ENCODE data around the gene PDE4C. TPM values are rescaled to one million over a fixed set of nuclear protein-coding genes. Genes with fewer than 3 reads are reported as not detected.

PDE4C gene
- total RNA-seq, 1 donor from 2014 or later: under 0.01 TPM

DNA sequence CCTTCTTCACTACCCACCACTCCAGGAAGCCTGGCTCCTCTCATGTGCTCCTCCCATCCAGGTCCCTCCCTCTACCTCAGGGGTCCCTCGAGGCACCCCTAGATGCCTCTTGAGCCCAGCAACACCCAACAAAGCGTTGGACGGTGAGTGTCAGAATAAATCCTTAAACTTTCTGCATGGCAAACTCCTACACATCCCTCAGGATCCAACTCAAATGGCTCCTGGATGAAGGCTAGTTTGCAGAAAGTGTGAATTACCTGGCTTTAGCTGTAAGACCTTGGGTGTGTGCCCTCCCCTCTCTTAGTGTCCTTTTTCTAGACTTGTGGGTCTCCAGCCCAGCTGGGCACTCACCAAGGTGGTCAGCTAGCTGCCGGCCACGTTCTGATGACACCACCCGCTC lies 27.9 kb downstream of the PDE4C start:
- DNase-seq (ENCODE audit: low read depth in 2 of 2): no peak

DNA sequence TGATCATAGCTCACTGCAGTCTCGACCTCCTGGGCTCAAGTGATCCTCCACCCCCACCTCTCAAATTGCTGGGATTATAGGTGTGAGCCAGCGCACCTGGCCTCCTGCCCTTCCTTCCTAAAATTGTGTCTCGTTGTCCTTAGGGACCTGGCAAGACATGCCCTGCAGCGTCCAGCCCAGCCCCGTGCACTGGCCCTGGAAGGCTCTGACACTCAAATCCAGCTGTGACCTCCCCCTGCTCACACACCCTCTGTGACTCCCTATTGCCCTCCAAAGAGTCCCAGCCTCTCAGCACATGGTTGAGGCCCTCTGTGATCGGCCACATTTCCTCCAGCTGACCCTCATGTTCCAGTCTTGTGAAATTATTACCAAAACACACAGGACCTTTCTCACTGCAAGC lies 28.3 kb downstream of the PDE4C start:
- DNase-seq (ENCODE audit: low read depth in 2 of 2): no peak

DNA sequence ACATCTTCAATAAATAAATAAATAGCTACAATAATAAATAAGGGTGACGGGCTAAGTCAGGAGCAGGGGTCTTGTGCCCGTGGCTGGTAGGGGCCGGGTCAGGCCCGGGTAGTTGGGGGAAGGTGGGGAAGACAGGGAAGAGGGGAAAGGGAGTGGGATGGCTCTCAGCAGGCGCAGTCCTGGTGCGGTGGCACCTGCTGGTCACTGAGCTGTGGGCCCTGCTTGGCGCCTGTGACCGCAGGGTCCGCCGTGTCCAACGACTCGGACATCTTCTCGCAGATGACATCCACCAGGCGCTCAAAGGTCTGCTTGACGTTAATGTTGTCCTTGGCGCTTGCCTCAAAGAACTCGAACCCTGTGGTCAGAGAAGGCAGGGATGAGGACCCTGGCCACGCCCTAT lies 28.9 kb downstream of the PDE4C start:
- DNase-seq (ENCODE audit: low read depth in 2 of 2): no peak

DNA sequence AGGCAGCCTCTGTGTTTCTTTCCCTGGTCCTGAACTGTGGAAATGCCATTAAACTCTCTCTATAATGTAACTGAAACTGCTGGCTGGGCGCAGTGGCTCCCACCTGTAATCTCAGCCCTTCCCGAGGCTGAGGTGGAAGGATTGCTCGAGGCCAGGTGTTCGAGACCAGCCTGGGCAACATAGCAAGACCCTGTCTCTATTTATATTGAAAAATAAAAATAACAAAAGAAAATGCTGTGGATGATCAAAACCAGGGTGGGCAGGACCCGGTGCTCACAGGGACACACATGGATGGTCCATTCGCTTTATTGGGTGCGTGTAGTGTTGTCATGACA lies 29.8 kb downstream of the PDE4C start:
- no peak for DNase-seq (ENCODE audit: low read depth in 2 of 2)

DNA sequence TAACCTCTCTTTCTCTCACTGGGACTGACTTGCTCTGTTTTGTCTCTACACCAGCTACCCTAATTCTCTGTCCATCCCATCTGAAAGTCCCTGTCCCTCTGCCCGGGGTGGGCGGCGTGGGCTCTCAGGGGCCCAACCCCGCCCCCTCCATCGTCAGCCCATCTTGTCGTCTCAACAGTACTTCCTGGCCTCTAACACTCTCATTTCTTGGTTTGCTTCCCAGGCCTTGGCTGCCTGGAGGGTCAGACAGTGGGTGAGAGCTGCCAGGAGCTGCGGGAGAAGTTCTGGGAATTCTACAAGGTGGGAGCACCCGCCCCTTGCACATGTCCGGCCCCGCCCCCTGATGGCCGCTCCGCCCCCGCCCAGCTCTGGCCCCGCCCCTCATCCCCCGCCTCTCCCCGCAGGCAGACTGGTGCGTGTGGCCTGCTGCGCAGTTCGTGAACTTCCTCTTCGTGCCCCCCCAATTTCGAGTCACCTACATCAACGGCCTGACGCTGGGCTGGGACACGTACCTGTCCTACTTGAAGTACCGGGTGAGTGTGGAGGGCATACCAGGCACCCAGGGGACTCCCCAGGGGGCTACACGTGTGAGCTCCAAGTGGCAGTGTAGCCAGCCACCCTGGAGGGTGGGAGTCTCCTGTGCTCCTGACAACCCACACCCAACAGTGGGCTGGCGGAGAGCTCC lies 31.5 kb downstream of the PDE4C start:
- DNase-seq (ENCODE audit: low read depth in 2 of 2): peak; percentile 33 to 52

- no peak for DNase-seq (ENCODE audit: low read depth in 2 of 2)
These were observed 32.1 kb downstream of the PDE4C start for GRCh38 chr19:18194181-18194530.

- peak in 1 of 2 donors; percentile 14 for DNase-seq (ENCODE audit: low read depth in 2 of 2)
These were observed 32.7 kb downstream of the PDE4C start for GRCh38 chr19:18193388-18194180.

GRCh38 chr19:18192673-18193387 lies 33.4 kb downstream of the PDE4C start, which contains the start of gene MPV17L2:
Gene MPV17L2 (plus strand): TSS chr19:18193218. CDS start chr19:18193282, 64 bp downstream.
- peak; percentile 100 for DNase-seq (ENCODE audit: low read depth in 2 of 2)

DNA sequence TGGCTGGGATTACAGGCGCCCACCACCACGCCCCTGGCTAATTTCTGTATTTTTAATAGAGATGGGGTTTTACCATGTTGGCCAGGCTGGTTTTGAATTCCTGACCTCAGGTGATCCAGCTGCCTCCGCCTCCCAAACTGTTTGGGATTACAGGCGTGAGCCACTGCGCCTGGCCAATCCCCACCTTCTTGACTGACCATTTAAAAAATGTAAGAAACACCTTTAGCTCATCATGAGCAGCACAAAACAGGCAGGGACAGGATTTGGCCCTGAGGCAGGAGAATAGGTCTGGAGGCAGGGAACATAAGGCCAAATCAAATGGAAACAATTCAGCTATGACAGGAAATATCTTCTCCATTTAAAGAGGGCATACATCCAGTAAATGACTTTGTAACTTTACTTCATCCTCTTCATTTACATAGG lies 34.6 kb downstream of the PDE4C start:
- DNase-seq (ENCODE audit: low read depth in 2 of 2): no peak

DNA sequence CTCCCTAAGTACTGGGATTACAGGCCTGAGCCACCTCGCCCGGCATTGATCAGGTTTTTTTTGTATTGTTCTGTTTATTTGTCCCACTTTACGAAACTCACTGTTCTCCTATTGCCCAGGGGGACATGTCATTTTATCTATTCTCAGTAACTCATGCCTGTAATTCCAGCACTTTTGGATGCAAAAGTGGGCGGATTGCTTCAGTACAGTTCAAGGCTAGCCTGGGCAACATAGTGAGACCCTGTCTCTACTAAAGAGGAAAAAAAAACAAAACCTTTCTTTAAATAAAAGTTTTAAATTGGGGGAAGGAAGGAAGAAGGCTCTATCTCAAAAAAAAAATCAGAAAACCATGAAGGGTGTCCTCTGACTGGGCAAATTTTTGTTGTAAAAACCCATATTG lies 36.0 kb downstream of the PDE4C start:
- DNase-seq (ENCODE audit: low read depth in 2 of 2): no peak

- no peak for DNase-seq (ENCODE audit: low read depth in 2 of 2)
These were observed 40.7 kb downstream of the PDE4C start for GRCh38 chr19:18185538-18185937.

DNA sequence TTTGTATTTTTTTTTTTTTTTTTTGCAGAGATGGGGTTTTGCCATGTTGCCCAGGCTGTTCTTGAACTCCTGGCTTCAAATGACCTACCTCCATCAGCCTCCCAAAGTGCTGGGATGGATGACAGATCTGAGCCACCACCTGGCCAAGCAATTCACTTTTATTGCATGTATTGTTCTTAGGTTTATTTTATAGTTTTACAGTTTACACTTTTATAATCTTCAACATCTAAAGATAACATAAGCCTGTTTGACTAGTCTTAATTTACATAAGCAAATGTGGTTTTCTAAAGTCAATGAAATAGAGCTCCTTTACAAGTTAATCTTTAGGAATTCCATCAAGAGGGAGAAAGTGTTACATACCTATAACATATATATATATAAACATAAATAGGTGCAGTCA lies 42.7 kb downstream of the PDE4C start:
- no peak for DNase-seq (ENCODE audit: low read depth in 2 of 2)

DNA sequence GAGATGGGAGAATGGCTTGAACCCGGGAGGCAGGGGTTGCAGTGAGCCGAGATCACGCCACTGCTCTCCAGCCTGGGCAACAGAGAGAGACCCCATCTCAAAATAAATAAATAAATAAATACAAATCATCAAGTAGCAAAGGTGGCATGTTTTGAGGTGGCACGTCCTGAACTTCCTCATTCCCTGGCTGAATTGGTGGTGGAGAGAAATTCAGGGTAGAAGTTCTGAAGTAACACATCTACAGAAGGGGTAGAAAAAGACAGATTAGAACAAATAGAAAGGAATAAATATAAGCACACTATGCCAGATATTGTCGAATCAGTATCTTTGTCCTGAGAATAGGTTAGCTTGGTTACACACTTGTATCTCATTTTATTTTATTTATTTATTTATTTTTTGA lies 46.3 kb downstream of the PDE4C start:
- no peak for DNase-seq (ENCODE audit: low read depth in 2 of 2)

DNA sequence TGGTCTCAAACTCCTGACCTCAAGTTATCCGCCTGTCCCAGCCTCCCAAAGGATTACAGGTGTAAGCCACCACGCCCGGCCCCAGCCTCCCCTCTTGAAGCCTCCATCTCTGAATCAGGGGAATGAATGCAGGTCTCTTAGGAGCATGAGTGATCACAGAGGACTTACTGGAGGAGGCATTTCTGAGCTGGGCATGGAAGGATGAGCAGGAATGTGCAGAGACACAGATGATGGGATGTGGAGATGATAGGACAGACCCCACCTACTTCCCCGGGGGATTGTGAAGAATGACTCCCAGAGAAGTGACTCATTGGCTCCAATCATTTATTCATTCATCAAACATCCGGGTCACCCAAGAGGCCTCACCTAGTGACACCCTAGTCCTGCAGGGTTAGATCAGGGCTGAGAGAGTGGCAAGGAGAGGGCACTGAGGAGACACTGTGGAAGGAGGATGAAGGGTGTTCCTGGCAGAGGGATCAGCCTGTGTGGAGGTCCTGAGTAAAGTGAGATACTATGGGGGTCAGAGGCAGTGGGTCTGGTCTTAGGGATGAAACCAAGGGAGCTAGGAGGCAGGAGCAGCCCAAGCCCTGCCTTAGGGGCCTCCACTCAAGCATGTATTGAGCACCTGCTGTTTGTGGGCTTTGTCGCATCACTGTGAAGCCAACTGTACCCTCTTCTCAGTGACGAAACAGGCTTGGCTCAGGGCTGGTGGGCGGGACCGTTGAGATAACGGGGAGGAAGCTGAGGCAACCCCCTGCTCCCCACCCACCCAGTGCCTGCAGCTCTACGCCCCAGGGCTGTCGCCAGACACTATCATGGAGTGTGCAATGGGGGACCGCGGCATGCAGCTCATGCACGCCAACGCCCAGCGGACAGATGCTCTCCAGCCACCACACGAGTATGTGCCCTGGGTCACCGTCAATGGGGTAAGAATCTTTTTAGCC lies 49.6 kb downstream of the PDE4C start:
- DNase-seq (ENCODE audit: low read depth in 2 of 2): no peak

DNA sequence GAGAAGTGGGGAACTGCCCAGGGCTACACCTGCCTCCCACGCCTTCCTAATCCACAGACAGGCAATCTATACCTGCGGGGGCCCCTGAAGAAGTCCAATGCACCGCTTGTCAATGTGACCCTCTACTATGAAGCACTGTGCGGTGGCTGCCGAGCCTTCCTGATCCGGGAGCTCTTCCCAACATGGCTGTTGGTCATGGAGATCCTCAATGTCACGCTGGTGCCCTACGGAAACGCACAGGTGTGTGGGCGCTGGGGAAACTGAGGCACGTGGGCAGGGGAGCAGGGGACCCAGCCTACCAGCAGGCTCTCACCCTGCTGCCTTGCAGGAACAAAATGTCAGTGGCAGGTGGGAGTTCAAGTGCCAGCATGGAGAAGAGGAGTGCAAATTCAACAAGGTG lies 51.3 kb downstream of the PDE4C start:
- no peak for DNase-seq (ENCODE audit: low read depth in 2 of 2)

Other genes starting within 250 kb of the PDE4C start
- 42.5 and 115 TPM in 2 replicates for gene ARRDC2, start 218.3 kb downstream of the PDE4C start, total RNA-seq
- gene IL12RB1, start 139.5 kb downstream of the PDE4C start, total RNA-seq: under 0.01 and 0.22 TPM in 2 replicates
- gene MAST3, start 128.7 kb downstream of the PDE4C start, total RNA-seq: 1.1 and 2.0 TPM in 2 replicates
- 1.5 and 1.6 TPM in 2 replicates for gene PIK3R2, start 73.3 kb downstream of the PDE4C start, total RNA-seq
- gene IFI30, start 52.6 kb downstream of the PDE4C start, total RNA-seq: 4.4 TPM in 2 replicates
- 6.3 and 8.1 TPM in 2 replicates for gene MPV17L2, start 33.2 kb downstream of the PDE4C start, total RNA-seq
- 0.22 and 0.40 TPM in 2 replicates for gene RAB3A, start 22.4 kb downstream of the PDE4C start, total RNA-seq
- under 0.01 TPM in 2 replicates for gene IQCN, start 48.0 kb upstream of the PDE4C start, total RNA-seq
- gene JUND, start 55.2 kb upstream of the PDE4C start, total RNA-seq: 55.4 and 117 TPM in 2 replicates
- 86.1 and 110 TPM in 2 replicates for gene LSM4, start 96.6 kb upstream of the PDE4C start, total RNA-seq
- 12.1 and 14.8 TPM in 2 replicates for gene PGPEP1, start 114.2 kb upstream of the PDE4C start, total RNA-seq
- 70.0 and 104 TPM in 2 replicates for gene GDF15, start 159.7 kb upstream of the PDE4C start, total RNA-seq
- not detected in 2 replicates for gene LRRC25, start 171.2 kb upstream of the PDE4C start, total RNA-seq
- gene SSBP4, start 193.0 kb upstream of the PDE4C start, total RNA-seq: 44.0 and 45.8 TPM in 2 replicates
- gene ISYNA1, start 211.7 kb upstream of the PDE4C start, total RNA-seq: 26.0 and 33.6 TPM in 2 replicates

All from lung microvascular endothelial cell (primary cell).